NCI-H345 (cell line): ENCODE measurements around the gene ANAPC7.
"Not testable (repeated sequence)": the region's sequence is repeated elsewhere in the genome, so short reads cannot be mapped to it uniquely, and the experiment has no call there.

ENCODE experiments used
- DNase-seq: peaks from one replicate; lab custom pipeline; 2025; lab: John Stamatoyannopoulos, UW

ANAPC7 gene

GRCh38 chr12:110373962-110374611, 29.4 kb downstream of the ANAPC7 start:
- no peak for DNase-seq

- no peak for DNase-seq
These were observed 30.1 kb downstream of the ANAPC7 start for GRCh38 chr12:110373425-110373824.

GRCh38 chr12:110373025-110373424, 30.5 kb downstream of the ANAPC7 start:
- DNase-seq: no peak

- peak; percentile 33 for DNase-seq
These were observed 31.5 kb downstream of the ANAPC7 start for GRCh38 chr12:110372056-110372425.

GRCh38 chr12:110371408-110372055, 32.0 kb downstream of the ANAPC7 start:
- DNase-seq: peak; percentile 88

- DNase-seq: peak; percentile 25
These were observed 32.7 kb downstream of the ANAPC7 start for GRCh38 chr12:110370732-110371231.

GRCh38 chr12:110369992-110370391, 33.5 kb downstream of the ANAPC7 start:
- no peak for DNase-seq

GRCh38 chr12:110367181-110367864, 36.2 kb downstream of the ANAPC7 start:
- DNase-seq: no peak

GRCh38 chr12:110366321-110367142, 37.0 kb downstream of the ANAPC7 start:
- DNase-seq: no peak

GRCh38 chr12:110365489-110366320, 37.8 kb downstream of the ANAPC7 start:
- no peak for DNase-seq

- DNase-seq: no peak
These were observed 42.3 kb downstream of the ANAPC7 start for GRCh38 chr12:110361216-110361615.

GRCh38 chr12:110358384-110359097, 45.0 kb downstream of the ANAPC7 start:
- not testable (repeated sequence) for DNase-seq

GRCh38 chr12:110355073-110355472, 48.4 kb downstream of the ANAPC7 start:
- no peak for DNase-seq

GRCh38 chr12:110354172-110354780, 49.2 kb downstream of the ANAPC7 start:
- DNase-seq: no peak

GRCh38 chr12:110353211-110353965, 50.1 kb downstream of the ANAPC7 start:
- DNase-seq: no peak

- DNase-seq: no peak
These were observed 51.1 kb downstream of the ANAPC7 start for GRCh38 chr12:110352401-110352800.

GRCh38 chr12:110351119-110351518, 52.4 kb downstream of the ANAPC7 start:
- DNase-seq: no peak

- DNase-seq: no peak
These were observed 53.9 kb downstream of the ANAPC7 start for GRCh38 chr12:110349514-110350151.

- no peak for DNase-seq
These were observed 54.4 kb downstream of the ANAPC7 start for GRCh38 chr12:110349096-110349495.
